Nephron (organoid): ENCODE data around the gene MC1R.

Experiments used
- H3K27ac Mint-ChIP-seq, 3 experiments: 2 replicates each; pipeline ENCODE4 v1.8.0; 2020; ENCODE audit warnings: mixed read lengths in 3 of 3, mild to moderate bottlenecking in 2 of 3, moderate library complexity in 1 of 3
- H3K27me3 Mint-ChIP-seq: 2 replicates; pipeline ENCODE4 v1.8.0; 2021; ENCODE audit warnings: low read depth, mild to moderate bottlenecking, moderate library complexity, mixed read lengths
- H3K36me3 Mint-ChIP-seq: 2 replicates; pipeline ENCODE4 v1.8.0; 2020; ENCODE audit warnings: low read depth, mixed read lengths
- H3K4me1 Mint-ChIP-seq: 2 replicates; pipeline ENCODE4 v1.8.0; 2020; ENCODE audit warnings: mixed read lengths
- H3K4me3 Mint-ChIP-seq, 3 experiments: 2 replicates each; pipeline ENCODE4 v1.8.0; 2020; ENCODE audit warnings: mild to moderate bottlenecking in 3 of 3, mixed read lengths in 3 of 3, moderate library complexity in 2 of 3
- H3K9me3 Mint-ChIP-seq: 2 replicates; pipeline ENCODE4 v1.8.0; 2020; ENCODE audit warnings: mixed read lengths
- CTCF ChIP-seq, 3 experiments: fragments of 200-600 bp; sonication (generic); IDR thresholded peaks; one replicate each; pipeline ENCODE4 v1.5.0; 2021; ENCODE audit warnings: antibody characterized with exemption in 3 of 3; ENCODE audit not compliant: unreplicated experiment in 3 of 3

MC1R gene

GRCh38 chr16:89915303-89916232, 3.1 kb upstream of the MC1R start:
- no peak overlapping the region for H3K27ac Mint-ChIP-seq
- H3K36me3 Mint-ChIP-seq, result peaks cover 14% of the 10 kb centered on the region
- TF ChIP-seq CTCF (IDR thresholded peaks at IDR 0.05; ENCODE audit: unreplicated experiment in 3 of 3), result no peak
- peaks cover 15% of the 10 kb centered on the region for H3K27me3 Mint-ChIP-seq
- H3K9me3 Mint-ChIP-seq, result no peaks in the 10 kb centered on the region
- H3K4me3 Mint-ChIP-seq, result no peak overlapping the region
- H3K4me1 Mint-ChIP-seq, result peaks cover 5% of the 10 kb centered on the region

GRCh38 chr16:89917773-89918452, 749 bp upstream of the MC1R start:
- Mint-ChIP-seq H3K27ac (no peak overlapping the region), H3K9me3 (no peaks in the 10 kb centered on the region), H3K4me1 (peaks cover 10% of the 10 kb centered on the region), H3K4me3 (peak overlapping the region; percentile 69 to 73 (median 73)), H3K36me3 (peaks cover 8% of the 10 kb centered on the region), H3K27me3 (peaks cover 36% of the 10 kb centered on the region)
- TF ChIP-seq CTCF (IDR thresholded peaks at IDR 0.05; ENCODE audit: unreplicated experiment in 3 of 3), result no peak

- Mint-ChIP-seq H3K4me1 (peaks cover 10% of the 10 kb centered on the region), H3K27me3 (peaks cover 46% of the 10 kb centered on the region), H3K9me3 (no peaks in the 10 kb centered on the region), H3K4me3 (peak overlapping the region in 2 of 3 experiments; percentile 47 to 69), H3K36me3 (no peaks in the 10 kb centered on the region), H3K27ac (no peak overlapping the region)
- no peak for TF ChIP-seq CTCF (IDR thresholded peaks at IDR 0.05; ENCODE audit: unreplicated experiment in 3 of 3)
Measured at GRCh38 chr16:89919535-89920406, 1.1 kb downstream of the MC1R start.

GRCh38 chr16:89920723-89921122, 2.1 kb downstream of the MC1R start:
- peak overlapping the region in 2 of 3 experiments; percentile 21 to 40 for H3K4me3 Mint-ChIP-seq
- no peak overlapping the region for H3K27ac Mint-ChIP-seq
- H3K27me3 Mint-ChIP-seq, result peaks cover 54% of the 10 kb centered on the region
- peaks cover 10% of the 10 kb centered on the region for H3K4me1 Mint-ChIP-seq
- no peaks in the 10 kb centered on the region for H3K36me3 Mint-ChIP-seq
- TF ChIP-seq CTCF (IDR thresholded peaks at IDR 0.05; ENCODE audit: unreplicated experiment in 3 of 3), result no peak
- H3K9me3 Mint-ChIP-seq, result no peaks in the 10 kb centered on the region

GRCh38 chr16:89921131-89921701, 2.6 kb downstream of the MC1R start:
- H3K27me3 Mint-ChIP-seq, result peaks cover 50% of the 10 kb centered on the region
- no peaks in the 10 kb centered on the region for H3K9me3 Mint-ChIP-seq
- H3K27ac Mint-ChIP-seq, result peak overlapping the region in 1 of 3 experiments; percentile 76
- H3K4me3 Mint-ChIP-seq, result peak overlapping the region; percentile 91 to 92 (median 91)
- TF ChIP-seq CTCF (IDR thresholded peaks at IDR 0.05; ENCODE audit: unreplicated experiment in 3 of 3), result no peak
- H3K4me1 Mint-ChIP-seq, result peaks cover 10% of the 10 kb centered on the region
- no peaks in the 10 kb centered on the region for H3K36me3 Mint-ChIP-seq
